NCI-H2171 (cell line): Measurements from ENCODE around the gene STS.

Source experiments
- DNase-seq: peaks from one replicate; lab custom pipeline; 2025; lab: John Stamatoyannopoulos, UW

Gene STS

GRCh38 chrX:7179446-7179845, 31.9 kb downstream of the STS start:
- DNase-seq, result no peak

GRCh38 chrX:7184816-7185215, 37.3 kb downstream of the STS start:
- no peak for DNase-seq

- DNase-seq, result no peak
Measured at GRCh38 chrX:7188672-7189071, 41.2 kb downstream of the STS start.

- DNase-seq, result no peak
Measured at GRCh38 chrX:7190157-7190556, 42.6 kb downstream of the STS start.

- DNase-seq, result no peak
Measured at GRCh38 chrX:7191681-7192110, 44.2 kb downstream of the STS start.

- no peak for DNase-seq
Measured at GRCh38 chrX:7192871-7193270, 45.4 kb downstream of the STS start.

GRCh38 chrX:7194606-7195005, 47.1 kb downstream of the STS start:
- DNase-seq, result no peak
